HG03354 (cell line): ENCODE results near the gene GMDS.

Source experiments
- ATAC-seq: cut with Tn5 transposase; IDR thresholded peaks from one replicate; pipeline ENCODE4 v1.9.1; 2021; ENCODE audit warnings: mild to moderate bottlenecking; ENCODE audit not compliant: unreplicated experiment, poor library complexity, severe bottlenecking

GMDS gene

DNA sequence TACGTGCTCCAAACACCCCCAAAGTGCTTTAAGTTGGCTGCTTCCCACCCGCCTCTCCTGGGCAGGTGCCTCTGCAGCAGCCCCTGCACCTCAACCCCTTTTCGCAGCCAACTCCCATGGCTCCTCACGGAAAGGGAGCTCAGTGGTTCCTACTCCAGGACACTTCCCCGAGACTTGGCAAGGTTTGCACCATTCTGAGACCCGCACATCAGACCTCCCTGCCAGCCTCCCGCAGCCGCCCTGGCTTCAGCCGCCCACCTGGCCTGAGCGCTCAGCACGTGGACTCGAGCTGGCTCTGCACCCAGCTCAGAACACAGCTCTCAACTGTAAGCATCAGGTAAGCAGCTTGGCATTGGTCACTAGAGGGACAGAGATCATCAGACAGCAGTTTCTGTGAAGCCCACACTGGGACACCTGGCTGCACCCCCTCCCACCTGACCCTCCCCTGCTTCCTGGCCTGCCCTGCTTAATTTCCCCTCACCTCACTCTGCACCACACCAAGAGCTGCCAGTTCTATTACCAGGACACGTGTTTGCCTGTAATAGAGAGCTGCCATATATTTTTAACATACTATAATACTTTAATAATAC, 28.5 kb downstream of the GMDS start:
- ATAC-seq: no peak

DNA sequence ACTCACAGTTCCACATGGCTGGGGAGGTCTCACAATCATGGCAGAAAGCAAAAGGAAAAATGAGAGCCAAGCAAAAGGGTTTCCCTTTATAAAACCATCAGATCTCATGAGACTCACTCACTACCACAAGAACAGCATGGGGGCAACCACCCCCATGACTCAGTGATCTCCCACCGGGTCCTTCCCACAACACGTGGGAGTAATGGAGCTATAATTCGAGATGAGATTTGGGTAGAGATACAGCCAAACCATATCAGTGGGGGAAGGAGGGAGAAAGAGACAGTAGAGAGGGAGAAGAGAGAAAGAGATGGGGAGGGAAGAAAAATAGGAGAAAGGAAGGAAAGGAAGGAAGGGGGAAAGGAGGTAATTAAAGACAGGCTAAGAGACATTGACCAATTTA, 30.1 kb downstream of the GMDS start:
- ATAC-seq: no peak

DNA sequence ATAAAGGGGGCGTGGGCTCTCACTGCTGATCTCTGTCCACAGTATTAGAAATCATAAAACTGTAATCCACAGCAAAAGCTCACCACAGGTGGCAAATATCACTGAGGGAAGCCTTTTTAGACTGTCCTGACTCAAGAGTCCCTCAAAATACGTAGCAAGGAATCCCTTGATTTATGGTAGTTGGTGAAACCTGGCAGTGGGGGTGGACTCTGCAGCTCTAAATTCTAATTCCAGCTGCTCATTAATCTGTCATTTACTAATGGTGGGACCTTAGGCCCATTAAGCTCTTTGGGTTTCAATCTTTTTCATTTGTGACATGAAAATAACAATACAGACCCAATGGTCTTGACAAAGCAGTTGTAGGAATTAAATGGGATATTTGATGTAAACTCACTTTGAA, 32.3 kb downstream of the GMDS start:
- no peak for ATAC-seq

GRCh38 chr6:2209226-2209809, 36.1 kb downstream of the GMDS start:
- ATAC-seq: peak; percentile 69

DNA sequence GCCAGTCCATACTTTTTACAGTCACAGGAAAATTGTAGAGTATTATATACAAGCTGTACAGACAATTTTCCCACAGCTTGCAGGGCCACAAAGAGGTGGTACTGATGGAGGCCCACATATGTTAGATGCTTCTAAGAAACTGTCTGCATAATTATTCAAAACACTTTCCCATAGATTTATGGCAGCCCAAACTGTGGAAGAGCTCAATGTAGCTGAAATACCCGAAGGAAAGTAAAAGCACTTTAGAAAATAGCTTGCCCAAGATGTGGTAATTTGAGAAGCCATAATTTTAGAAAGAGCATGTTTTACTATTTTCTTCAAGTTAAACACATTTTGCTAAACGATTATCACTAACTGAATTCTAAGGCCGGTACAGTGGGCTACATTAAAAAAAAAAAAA, 36.9 kb downstream of the GMDS start:
- ATAC-seq: no peak

- no peak for ATAC-seq
Measured at GRCh38 chr6:2205396-2205795, 40.0 kb downstream of the GMDS start.

GRCh38 chr6:2204272-2204671, 41.1 kb downstream of the GMDS start:
- no peak for ATAC-seq

DNA sequence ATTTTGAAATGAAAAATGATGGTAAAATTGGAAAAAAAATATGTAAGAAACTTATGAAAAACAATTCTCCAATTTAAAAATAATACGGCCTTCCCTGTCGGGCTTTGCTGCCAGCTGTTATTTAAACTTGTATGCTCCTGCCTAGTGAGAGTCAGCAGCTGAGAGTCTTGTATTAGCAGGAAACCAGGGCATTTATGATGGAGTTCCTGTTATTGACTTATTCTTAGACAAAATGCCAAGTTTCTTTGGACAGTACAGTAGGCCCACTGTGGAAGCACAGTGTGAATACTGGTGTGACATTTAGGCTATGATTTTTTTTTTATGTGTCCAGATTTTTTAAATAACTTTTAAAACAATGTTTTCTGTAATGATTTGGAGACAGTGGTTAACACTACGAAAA, 42.1 kb downstream of the GMDS start:
- no peak for ATAC-seq

DNA sequence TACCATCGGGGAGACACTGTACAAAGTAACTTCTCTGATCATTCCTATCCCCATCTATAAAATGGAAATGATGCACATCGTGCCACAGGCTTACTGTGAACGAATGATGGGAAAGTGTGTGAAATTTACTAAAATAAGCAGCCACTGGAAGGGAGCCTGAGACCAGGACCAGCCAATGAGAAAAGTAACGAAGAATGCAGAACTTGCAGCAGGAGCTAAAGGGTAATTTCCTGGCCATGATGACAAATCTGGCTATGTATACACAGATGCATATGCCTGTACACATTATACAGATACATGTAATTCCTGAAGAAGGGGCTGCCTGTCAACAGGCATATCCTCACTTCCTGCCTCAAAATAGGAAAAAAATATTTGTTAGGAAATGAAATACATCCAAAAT, 47.4 kb downstream of the GMDS start:
- ATAC-seq: no peak

GRCh38 chr6:2197177-2197671, 48.2 kb downstream of the GMDS start:
- ATAC-seq: no peak

- ATAC-seq: no peak
Measured at GRCh38 chr6:2196079-2196679, 49.2 kb downstream of the GMDS start.

- ATAC-seq: no peak
Measured at GRCh38 chr6:2194643-2195042, 50.8 kb downstream of the GMDS start.

- ATAC-seq: no peak
Measured at GRCh38 chr6:2193931-2194330, 51.5 kb downstream of the GMDS start.

GRCh38 chr6:2192976-2193375, 52.4 kb downstream of the GMDS start:
- no peak for ATAC-seq

DNA sequence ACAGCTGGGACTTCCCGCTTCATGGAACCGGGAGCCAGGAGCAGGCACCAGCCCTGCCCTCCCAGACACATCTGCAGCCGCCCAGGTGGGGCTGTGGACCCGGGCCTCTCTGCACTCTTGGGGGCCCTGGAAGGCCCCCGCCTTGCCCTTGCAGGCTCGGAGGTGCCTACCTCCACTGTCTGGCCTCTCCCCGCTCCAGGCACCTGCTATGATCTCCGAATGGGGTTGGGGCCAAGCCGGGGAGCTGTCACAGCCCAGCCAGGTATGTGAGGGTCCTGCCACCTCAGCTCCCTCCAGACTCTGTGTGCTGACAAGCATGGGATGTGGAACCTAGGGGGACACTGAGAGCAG, 54.0 kb downstream of the GMDS start:
- ATAC-seq: no peak

DNA sequence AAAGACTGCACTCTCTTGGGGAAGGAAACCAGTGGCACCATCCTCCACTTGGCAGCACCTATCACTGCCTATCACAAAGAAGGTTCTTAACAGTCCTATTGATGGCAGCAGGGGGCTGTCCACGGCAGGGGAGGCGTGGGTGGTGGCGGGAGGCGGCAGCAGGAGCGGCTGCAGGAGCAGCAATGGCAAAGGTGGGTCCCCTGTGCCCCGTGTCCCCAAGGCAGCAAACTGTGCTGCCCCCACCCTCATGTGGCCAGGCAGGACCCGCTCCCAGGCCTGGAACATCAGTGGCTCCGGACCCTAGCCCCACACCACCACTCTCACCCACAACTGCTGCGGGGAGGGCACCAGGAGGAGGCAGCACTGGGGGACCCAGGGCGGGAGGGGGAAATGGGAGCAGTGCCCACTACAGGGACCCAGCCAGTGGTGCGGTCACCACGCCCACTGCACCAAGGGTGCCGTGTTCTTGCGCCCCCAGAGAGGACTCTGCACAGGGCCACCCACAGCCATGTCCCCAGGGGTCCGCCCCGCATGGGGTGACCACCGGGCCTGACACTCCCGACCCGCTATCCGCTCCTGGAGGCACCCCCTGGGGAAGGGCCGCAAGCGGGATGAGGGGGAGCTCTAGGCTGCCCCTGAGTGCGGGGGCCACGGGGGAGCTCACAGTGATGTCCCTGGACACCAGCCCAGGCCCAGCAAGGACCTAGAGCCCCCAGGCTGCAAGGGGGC, 54.6 kb downstream of the GMDS start:
- no peak for ATAC-seq

DNA sequence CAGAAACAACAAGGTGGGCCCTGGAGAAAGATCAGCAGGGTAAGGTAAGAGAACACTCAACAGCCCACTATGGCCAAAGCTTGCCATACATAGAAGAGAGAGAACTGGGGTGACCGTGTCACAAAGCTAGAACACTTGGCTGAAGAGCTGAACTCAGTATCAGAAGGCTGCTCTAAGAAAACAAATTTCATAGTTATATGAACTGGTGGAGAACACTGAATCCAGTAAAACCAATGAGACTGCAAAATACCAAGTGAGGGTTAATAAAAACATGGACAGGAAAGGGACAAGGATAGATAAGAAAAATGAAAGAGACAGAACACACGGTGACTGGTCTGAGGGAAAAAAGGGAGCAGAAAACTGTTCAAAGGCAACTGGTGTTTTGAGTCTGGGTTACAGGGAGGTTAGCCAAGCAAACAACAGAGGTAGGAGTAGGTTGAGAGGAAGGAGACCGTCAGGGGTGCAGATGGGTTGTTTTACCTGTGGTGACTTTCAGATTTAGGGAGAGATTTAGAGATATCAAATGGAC, 56.5 kb downstream of the GMDS start:
- no peak for ATAC-seq

- no peak for ATAC-seq
Measured at GRCh38 chr6:2188397-2188796, 57.0 kb downstream of the GMDS start.

DNA sequence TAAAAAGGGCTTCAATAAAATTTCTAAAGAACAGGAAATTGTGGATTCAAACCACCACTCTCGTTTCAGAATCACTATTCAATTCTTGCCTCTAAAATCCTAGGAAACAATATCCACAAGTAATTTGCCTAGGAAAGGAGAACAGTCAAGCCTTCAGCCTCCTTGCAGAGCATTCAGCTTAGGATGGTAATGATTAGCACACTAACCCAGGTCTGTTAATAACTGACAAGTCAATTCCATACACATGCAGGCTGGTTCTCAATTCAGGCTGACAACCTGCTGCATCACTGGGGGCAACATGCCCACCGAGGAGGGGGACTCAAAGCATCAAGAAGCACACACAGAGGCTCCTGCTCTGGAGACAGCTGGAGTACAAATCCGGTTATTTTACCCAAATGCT, 57.6 kb downstream of the GMDS start:
- peak; percentile 65 for ATAC-seq

DNA sequence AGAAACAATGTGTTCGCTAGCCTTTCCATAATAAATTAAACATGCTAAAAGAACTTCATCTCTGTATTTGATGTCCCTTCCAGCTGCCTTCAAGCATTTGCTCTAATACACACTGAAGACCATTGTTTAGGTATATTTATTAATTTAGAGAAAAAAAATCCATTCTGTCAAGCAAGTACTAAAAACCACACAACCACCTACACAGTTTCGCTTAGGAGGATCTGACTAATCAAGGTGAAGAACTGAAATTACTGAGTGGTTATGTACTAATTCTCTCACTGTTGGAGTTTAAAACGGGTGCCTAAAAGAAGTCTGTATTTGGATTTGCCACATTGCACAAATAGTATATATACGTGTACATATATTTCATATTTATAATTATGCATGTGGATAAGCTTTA, 58.9 kb downstream of the GMDS start:
- ATAC-seq: peak; percentile 74

GRCh38 chr6:2185466-2185865, 59.9 kb downstream of the GMDS start:
- no peak for ATAC-seq
